Spinal cord (tissue), 10 donors: ENCODE measurements around the gene SLC43A1. TPM values are rescaled to one million over a fixed set of nuclear protein-coding genes. Genes with fewer than 3 reads are reported as not detected.

Experiments used
- DNase-seq, 6 donors: peaks; one replicate each; pipeline versions ENCODE4 v3.0.0 to v3.0.0-alpha.2; 2013 to 2015; ENCODE audit warnings: low spot score in 6 of 6, low read depth in 4 of 6
- H3K27ac ChIP-seq: one replicate; pipeline ENCODE4 v1.5.1; 2013; ENCODE audit warnings: low read depth, low read length, control low read depth
- H3K27me3 ChIP-seq: one replicate; pipeline ENCODE4 v1.6.1; 2013; ENCODE audit warnings: low read length; ENCODE audit not compliant: control insufficient read depth, insufficient read depth
- H3K36me3 ChIP-seq: one replicate; pipeline ENCODE4 v1.6.1; 2013; ENCODE audit warnings: low read length; ENCODE audit not compliant: control insufficient read depth, insufficient read depth
- H3K4me1 ChIP-seq: one replicate; pipeline ENCODE4 v1.6.1; 2013; ENCODE audit warnings: low read length; ENCODE audit not compliant: control insufficient read depth, insufficient read depth
- H3K4me3 ChIP-seq: one replicate; pipeline ENCODE4 v1.5.1; 2013; ENCODE audit warnings: low read depth, low read length, control low read depth
- H3K9me3 ChIP-seq: one replicate; pipeline ENCODE4 v1.6.1; 2013; ENCODE audit warnings: low read length; ENCODE audit not compliant: control insufficient read depth, insufficient read depth
- WGBS: methylation state at CpG from one replicate; pipeline ENCODE4 v1.1.5; 2013; ENCODE audit warnings: missing lambda C conversion rate; ENCODE audit not compliant: insufficient coverage; 5-methylcytosine and 5-hydroxymethylcytosine counted together
- polyA plus RNA-seq, 2 donors: library from polyadenylated mRNA; unstranded; fragments of 120-200 nt; gene quantifications; one replicate each; pipeline ENCODE4 v1.2.1, GENCODE V29; 2013; ENCODE audit not compliant: insufficient read length in 2 of 2
- total RNA-seq, 2 donors: library from RNA; depleted of rRNA in 1 of 2; stranded (reverse); fragments of 120-200 nt in 1 of 2; fragments of >200 nt in 1 of 2; gene quantifications; one replicate each; pipeline versions ENCODE4 v1.2.3 to v1.2.4, GENCODE V29; 2013 to 2014
- donor health status: healthy.

SLC43A1 gene
- total and polyA plus RNA-seq, 4 donors, result 4.0 to 10.4 (median 5.7) TPM

- peaks cover 9% of the 10 kb centered on the region for H3K4me1 ChIP-seq
- H3K27ac ChIP-seq, result peak within 1 kb of the TSS; percentile 29
- under 1% methylated on average over 42 of the region's 49 CpGs for WGBS
- peak within 1 kb of the TSS; percentile 88 for H3K4me3 ChIP-seq
- H3K36me3 ChIP-seq, result peaks cover 5% of the 10 kb centered on the region
- H3K27me3 ChIP-seq, result no peaks in the 10 kb centered on the region
- no peaks in the 10 kb centered on the region for H3K9me3 ChIP-seq
- DNase-seq, result peak; percentile 79 to 99 (median 94)
These were observed 15.3 kb upstream of the SLC43A1 start, which contains the start of gene TIMM10 for GRCh38 chr11:57530596-57531507. Gene TIMM10 (minus strand): TSS chr11:57530754. CDS start chr11:57530189, 565 bp downstream.

GRCh38 chr11:57530215-57530595 is 14.7 kb upstream of the SLC43A1 start:
- H3K27ac ChIP-seq, result peak overlapping the region; percentile 29
- H3K27me3 ChIP-seq, result no peaks in the 10 kb centered on the region
- no peaks in the 10 kb centered on the region for H3K9me3 ChIP-seq
- H3K36me3 ChIP-seq, result peaks cover 5% of the 10 kb centered on the region
- under 1% methylated on average over 17 of the region's 17 CpGs for WGBS
- peak overlapping the region; percentile 88 for H3K4me3 ChIP-seq
- H3K4me1 ChIP-seq, result peaks cover 9% of the 10 kb centered on the region
- DNase-seq, result no peak

GRCh38 chr11:57529012-57529411 is 13.5 kb upstream of the SLC43A1 start:
- DNase-seq, result no peak
- Histone ChIP-seq H3K4me1 (peaks cover 9% of the 10 kb centered on the region), H3K9me3 (no peaks in the 10 kb centered on the region), H3K27ac (no peak overlapping the region), H3K27me3 (no peaks in the 10 kb centered on the region), H3K36me3 (peaks cover 10% of the 10 kb centered on the region), H3K4me3 (no peak overlapping the region)

GRCh38 chr11:57527056-57527631 is 11.6 kb upstream of the SLC43A1 start:
- Histone ChIP-seq H3K4me3 (no peak overlapping the region), H3K4me1 (peaks cover 9% of the 10 kb centered on the region), H3K36me3 (peaks cover 12% of the 10 kb centered on the region), H3K27me3 (no peaks in the 10 kb centered on the region), H3K27ac (no peak overlapping the region), H3K9me3 (no peaks in the 10 kb centered on the region)
- DNase-seq, result peak in 5 of 6 donors; percentile 47 to 87 (median 52)
- 26% methylated on average over 3 of the region's 7 CpGs for WGBS

- H3K4me1 ChIP-seq, result no peaks in the 10 kb centered on the region
- 89% methylated on average over 4 of the region's 4 CpGs for WGBS
- H3K9me3 ChIP-seq, result no peaks in the 10 kb centered on the region
- no peaks in the 10 kb centered on the region for H3K27me3 ChIP-seq
- H3K27ac ChIP-seq, result no peak overlapping the region
- no peak overlapping the region for H3K4me3 ChIP-seq
- no peak for DNase-seq
- H3K36me3 ChIP-seq, result peaks cover 7% of the 10 kb centered on the region
These were observed 7.9 kb upstream of the SLC43A1 start for GRCh38 chr11:57523419-57523818.

- H3K4me1 ChIP-seq, result no peaks in the 10 kb centered on the region
- DNase-seq, result no peak
- no peak overlapping the region for H3K4me3 ChIP-seq
- H3K9me3 ChIP-seq, result no peaks in the 10 kb centered on the region
- WGBS, result no CpG with 5 or more reads among the region's 2 CpGs
- H3K36me3 ChIP-seq, result peaks cover 7% of the 10 kb centered on the region
- H3K27me3 ChIP-seq, result peaks cover under 1% of the 10 kb centered on the region
- no peak overlapping the region for H3K27ac ChIP-seq
These were observed 5.6 kb upstream of the SLC43A1 start for GRCh38 chr11:57521116-57521515.

GRCh38 chr11:57516061-57516443 is 550 bp upstream of the SLC43A1 start:
- no CpG with 5 or more reads among the region's 5 CpGs for WGBS
- H3K27me3 ChIP-seq, result peaks cover 31% of the 10 kb centered on the region
- no peaks in the 10 kb centered on the region for H3K9me3 ChIP-seq
- H3K4me3 ChIP-seq, result peak overlapping the region; percentile 56
- DNase-seq, result no peak
- no peak overlapping the region for H3K27ac ChIP-seq
- H3K4me1 ChIP-seq, result peaks cover 23% of the 10 kb centered on the region
- H3K36me3 ChIP-seq, result no peaks in the 10 kb centered on the region

- Histone ChIP-seq H3K4me1 (peaks cover 23% of the 10 kb centered on the region), H3K27ac (no peak overlapping the region), H3K27me3 (peaks cover 31% of the 10 kb centered on the region), H3K36me3 (no peaks in the 10 kb centered on the region), H3K9me3 (no peaks in the 10 kb centered on the region), H3K4me3 (peak overlapping the region; percentile 56)
- WGBS, result under 1% methylated on average over 57 of the region's 57 CpGs
- DNase-seq, result peak in 1 of 6 donors; percentile 33
These were observed 767 bp downstream of the SLC43A1 start for GRCh38 chr11:57514538-57515331.

GRCh38 chr11:57513911-57514537 is 1.5 kb downstream of the SLC43A1 start:
- H3K27ac ChIP-seq, result no peak overlapping the region
- WGBS, result 4% methylated on average over 35 of the region's 35 CpGs
- peaks cover 31% of the 10 kb centered on the region for H3K27me3 ChIP-seq

More at GRCh38 chr11:57513911-57514537, 1.5 kb downstream of the SLC43A1 start:
- DNase-seq, result peak in 2 of 6 donors; percentile 50 to 51
- peaks cover 23% of the 10 kb centered on the region for H3K4me1 ChIP-seq
- no peaks in the 10 kb centered on the region for H3K9me3 ChIP-seq
- no peaks in the 10 kb centered on the region for H3K36me3 ChIP-seq
- H3K4me3 ChIP-seq, result peak overlapping the region; percentile 56
